A673 (cell line): ENCODE results near the gene FZD10.

Experiments
- CTCF ChIP-seq: fragments of 300-800, 200-600 bp; sonication (generic); conservative IDR thresholded peaks from 2 replicates; pipeline ENCODE4 v1.5.1; 2017; ENCODE audit warnings: low read depth, mild to moderate bottlenecking, antibody characterized with exemption, low read length, moderate library complexity, mixed read lengths
- EZH2 ChIP-seq: fragments of 200-600 bp; sonication (generic); IDR thresholded peaks from 2 replicates; pipeline ENCODE4 v1.6.1; 2017; ENCODE audit warnings: borderline replicate concordance, low read depth, mild to moderate bottlenecking, mixed read lengths, antibody characterized with exemption, low read length; ENCODE audit not compliant: poor library complexity, severe bottlenecking

GRCh38 chr12:130186651-130187268, 24.5 kb downstream of the FZD10 start:
- TF ChIP-seq CTCF (no peak), EZH2 (no peak)
